ENCODE measurements around the gene RPN1.
"Not testable (repeated sequence)": the region's sequence is repeated elsewhere in the genome, so short reads cannot be mapped to it uniquely, and the experiment has no call there.

The RPN1 gene

DNA sequence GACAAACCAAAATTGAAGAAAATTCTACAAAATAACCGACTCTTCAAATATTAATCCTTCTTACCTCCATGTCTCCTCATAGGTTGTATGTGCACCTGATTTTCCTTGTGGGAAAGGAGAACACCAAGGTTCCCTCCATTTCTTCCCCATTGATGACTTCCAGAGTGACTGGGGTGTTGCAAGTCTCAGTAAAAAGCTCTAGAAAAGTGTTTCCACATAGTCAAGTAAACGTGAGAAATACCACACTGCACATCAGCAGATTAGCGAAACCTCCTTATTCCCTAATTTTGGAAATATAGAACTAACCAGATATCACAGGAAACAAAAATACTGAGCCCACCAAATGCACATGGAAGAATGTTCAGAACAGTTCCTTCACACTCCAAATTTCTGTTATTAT is 4.9 kb upstream of the RPN1 start:
- no peaks in the 10 kb centered on the region for H3K36me3 ChIP-seq
- TF ChIP-seq, protein P1, sequence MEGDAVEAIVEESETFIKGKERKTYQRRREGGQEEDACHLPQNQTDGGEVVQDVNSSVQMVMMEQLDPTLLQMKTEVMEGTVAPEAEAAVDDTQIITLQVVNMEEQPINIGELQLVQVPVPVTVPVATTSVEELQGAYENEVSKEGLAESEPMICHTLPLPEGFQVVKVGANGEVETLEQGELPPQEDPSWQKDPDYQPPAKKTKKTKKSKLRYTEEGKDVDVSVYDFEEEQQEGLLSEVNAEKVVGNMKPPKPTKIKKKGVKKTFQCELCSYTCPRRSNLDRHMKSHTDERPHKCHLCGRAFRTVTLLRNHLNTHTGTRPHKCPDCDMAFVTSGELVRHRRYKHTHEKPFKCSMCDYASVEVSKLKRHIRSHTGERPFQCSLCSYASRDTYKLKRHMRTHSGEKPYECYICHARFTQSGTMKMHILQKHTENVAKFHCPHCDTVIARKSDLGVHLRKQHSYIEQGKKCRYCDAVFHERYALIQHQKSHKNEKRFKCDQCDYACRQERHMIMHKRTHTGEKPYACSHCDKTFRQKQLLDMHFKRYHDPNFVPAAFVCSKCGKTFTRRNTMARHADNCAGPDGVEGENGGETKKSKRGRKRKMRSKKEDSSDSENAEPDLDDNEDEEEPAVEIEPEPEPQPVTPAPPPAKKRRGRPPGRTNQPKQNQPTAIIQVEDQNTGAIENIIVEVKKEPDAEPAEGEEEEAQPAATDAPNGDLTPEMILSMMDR (IDR thresholded peaks at IDR 0.05) = no peak
- no peak overlapping the region for H3K27ac ChIP-seq
- no peaks in the 10 kb centered on the region for H3K27me3 ChIP-seq
- DNase-seq = no peak
- peaks cover 0 to 5% (median 2%) of the 10 kb centered on the region in 4 donors for H3K4me1 ChIP-seq
- H3K4me3 ChIP-seq = no peak overlapping the region
- intact Hi-C loops (cut with DNase I; ENCODE audit: low total_unique reads) = no loop called here
- no peaks in the 10 kb centered on the region for H3K9me3 ChIP-seq

DNA sequence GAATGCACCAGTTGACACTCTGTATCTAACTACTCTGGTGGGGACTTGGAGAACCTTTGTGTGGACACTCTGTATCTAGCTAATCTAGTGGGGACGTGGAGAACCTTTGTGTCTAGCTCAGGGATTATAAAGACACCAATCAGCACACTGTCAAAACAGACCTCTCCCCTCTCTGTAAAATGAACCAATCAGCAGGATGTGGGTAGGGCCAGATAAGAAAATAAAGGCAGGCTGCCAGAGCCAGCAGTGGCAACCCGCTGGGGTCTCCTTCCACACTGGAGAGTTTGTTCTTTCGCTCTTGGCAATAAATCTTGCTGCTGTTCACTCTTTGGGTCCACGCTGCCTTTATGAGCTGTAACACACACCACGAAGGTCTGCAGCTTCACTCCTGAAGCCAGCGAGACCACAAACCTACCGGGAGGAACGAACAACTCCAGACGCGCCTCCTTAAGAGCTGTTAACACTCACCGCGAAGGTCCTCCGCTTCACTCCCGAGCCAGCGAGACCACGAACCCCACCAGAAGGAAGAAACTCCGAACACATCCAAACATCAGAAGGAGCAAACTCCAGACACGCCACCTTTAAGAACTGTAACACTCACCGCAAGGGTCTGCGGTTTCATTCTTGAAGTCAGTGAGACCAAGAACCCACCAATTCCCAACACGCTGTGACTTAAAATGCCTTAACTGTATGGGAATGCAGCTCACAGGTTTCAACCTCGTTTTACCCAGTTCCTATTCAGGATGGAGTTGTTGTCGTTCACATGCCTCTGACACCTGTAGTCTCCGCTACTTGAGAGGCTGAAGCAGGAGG is 3.6 kb upstream of the RPN1 start:
- H3K27me3 ChIP-seq; H3K36me3 ChIP-seq; H3K9me3 ChIP-seq; H3K4me1 ChIP-seq; intact Hi-C loops (cut with DNase I; ENCODE audit: low total_unique reads); DNase-seq: not testable (repeated sequence)
- Histone ChIP-seq H3K27ac (peak overlapping the region in 1 of 2 donors; percentile 36), H3K4me3 (peak overlapping the region; percentile 33 to 45)

DNA sequence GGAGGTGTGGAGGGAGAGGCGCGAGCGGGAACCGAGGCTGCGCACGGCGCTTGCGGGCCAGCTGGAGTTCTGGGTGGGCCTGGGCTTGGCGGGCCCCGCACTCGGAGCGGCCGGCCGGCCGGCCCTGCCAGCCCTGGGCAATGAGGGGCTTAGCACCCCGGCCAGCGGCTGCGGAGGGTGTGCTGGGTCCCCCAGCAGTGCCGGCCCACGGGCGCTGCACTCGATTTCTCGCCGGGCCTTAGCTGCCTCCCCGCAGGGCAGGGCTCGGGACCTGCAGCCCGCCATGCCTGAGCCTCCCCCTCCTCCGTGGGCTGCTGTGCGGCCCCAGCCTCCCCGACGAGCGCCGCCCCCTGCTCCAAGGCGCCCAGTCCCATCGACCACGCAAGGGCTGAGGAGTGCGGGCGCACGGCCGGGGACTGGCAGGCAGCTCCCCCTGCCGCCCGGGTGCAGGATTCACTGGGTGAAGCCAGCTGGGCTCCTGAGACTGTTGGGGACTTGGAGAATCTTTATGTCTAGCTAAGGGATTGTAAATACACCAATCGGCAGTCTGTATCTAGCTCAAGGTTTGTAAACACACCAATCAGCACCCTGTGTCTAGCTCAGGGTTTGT is 2.9 kb upstream of the RPN1 start:
- H3K9me3 ChIP-seq; H3K36me3 ChIP-seq; intact Hi-C loops (cut with DNase I; ENCODE audit: low total_unique reads); H3K27me3 ChIP-seq; H3K27ac ChIP-seq: not testable (repeated sequence)
- Histone ChIP-seq H3K4me3 (peak overlapping the region in 1 of 2 donors; percentile 45), H3K4me1 (peaks cover 0 to 17% (median 6%) of the 10 kb centered on the region in 4 donors)
- peak in 1 of 2 donors; percentile 34 for DNase-seq

DNA sequence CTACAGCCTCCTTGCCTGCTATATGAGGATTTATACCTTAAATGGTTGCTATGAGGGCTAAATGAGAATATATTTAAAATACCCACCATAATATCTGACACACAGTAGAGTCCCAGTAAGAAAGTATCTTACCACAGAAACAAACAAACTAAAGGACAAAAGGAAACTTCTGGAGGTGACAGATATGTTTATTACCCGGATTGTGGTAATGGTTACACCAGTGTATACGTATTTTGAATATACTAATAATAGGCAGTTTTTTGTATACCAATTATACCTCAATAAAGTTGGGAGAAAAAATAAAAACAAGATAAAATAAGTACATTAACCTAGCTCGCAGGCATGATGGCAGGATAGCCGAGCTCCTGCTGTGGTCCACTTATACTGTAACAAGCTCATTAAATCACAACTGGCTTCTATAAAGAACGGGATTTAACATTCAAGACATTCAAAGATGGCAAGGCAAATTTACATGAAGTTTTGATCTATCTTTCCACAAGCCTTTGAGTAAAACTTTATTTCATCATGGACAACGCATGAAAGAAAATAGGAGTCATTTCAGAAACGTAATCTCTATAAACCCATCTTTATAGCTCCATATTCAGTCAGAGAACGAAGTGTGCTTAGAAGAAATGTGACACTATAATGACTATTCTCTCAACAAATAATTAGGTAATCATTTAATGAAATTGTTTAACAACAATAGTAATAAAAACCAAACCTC is 1.5 kb downstream of the RPN1 start:
- intact Hi-C loops (cut with DNase I; ENCODE audit: low total_unique reads) = no loop called here
- Histone ChIP-seq H3K36me3 (peaks cover 6 to 11% (median 7%) of the 10 kb centered on the region in 3 donors), H3K4me1 (peaks cover 0 to 36% (median 9%) of the 10 kb centered on the region in 4 donors)

DNA sequence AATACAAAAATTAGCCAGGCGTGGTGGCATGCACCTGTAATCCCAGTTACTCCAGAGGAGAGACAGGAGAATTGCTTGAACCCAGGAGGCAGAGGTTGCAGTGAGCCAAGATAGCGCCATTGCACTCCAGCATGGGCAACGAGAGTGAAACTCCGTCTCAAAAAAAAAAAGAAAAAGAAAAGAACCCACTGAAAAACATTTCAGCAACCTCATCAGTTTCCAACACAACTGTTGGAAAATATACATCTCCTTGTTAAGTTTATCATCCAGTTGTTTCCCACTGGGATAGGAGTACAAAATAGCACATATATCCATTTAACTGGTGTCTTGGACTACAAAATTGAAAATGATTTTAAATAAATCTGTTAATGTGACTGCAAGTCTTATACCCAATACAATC is 2.2 kb downstream of the RPN1 start:
- Histone ChIP-seq H3K36me3 (peaks cover 11 to 18% (median 13%) of the 10 kb centered on the region in 3 donors), H3K4me1 (peaks cover 0 to 36% (median 9%) of the 10 kb centered on the region in 4 donors), H3K27me3 (no peaks in the 10 kb centered on the region), H3K27ac (no peak overlapping the region), H3K4me3 (no peak overlapping the region), H3K9me3 (no peaks in the 10 kb centered on the region)
- TF ChIP-seq, protein P1 (IDR thresholded peaks at IDR 0.05) = no peak
- no peak for DNase-seq
- intact Hi-C loops (cut with DNase I; ENCODE audit: low total_unique reads) = no loop called here

More for the DNA sequence above, 1.5 kb downstream of the RPN1 start:
- Histone ChIP-seq H3K9me3 (no peaks in the 10 kb centered on the region), H3K4me3 (peak overlapping the region; percentile 96 to 98), H3K27ac (peak overlapping the region; percentile 99), H3K27me3 (no peaks in the 10 kb centered on the region)
- DNase-seq = no peak
- TF ChIP-seq, protein P1 (IDR thresholded peaks at IDR 0.05) = no peak

DNA sequence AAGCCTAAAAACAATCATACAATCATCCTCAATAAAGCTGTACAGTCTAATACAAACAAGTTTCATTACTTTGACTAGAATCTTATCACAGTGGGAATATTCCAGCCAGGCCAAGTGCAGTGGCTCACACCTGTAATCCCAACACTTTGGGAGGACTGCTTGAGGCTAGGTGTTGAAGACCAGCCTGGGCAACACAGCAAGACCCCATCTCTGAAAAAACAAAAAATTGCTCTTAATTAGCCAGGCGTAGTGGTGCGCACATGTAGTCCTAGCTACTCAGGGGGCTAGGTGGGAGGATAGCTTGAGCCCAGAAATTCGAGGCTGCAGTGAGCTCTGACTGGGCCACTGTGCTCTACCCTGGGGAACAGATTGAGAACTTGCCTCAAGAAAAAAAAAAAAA is 3.3 kb downstream of the RPN1 start:
- intact Hi-C loops (cut with DNase I; ENCODE audit: low total_unique reads) = no loop called here
- H3K4me1 ChIP-seq = peaks cover 0 to 36% (median 7%) of the 10 kb centered on the region in 4 donors

More for the DNA sequence above, 3.3 kb downstream of the RPN1 start:
- Histone ChIP-seq H3K36me3 (peaks cover 18 to 24% (median 22%) of the 10 kb centered on the region in 3 donors), H3K4me3 (no peak overlapping the region), H3K9me3 (no peaks in the 10 kb centered on the region), H3K27me3 (no peaks in the 10 kb centered on the region), H3K27ac (no peak overlapping the region)
- TF ChIP-seq, protein P1 (IDR thresholded peaks at IDR 0.05) = no peak
- no peak for DNase-seq

Measured in tibial artery (tissue), 4 donors.